Prostate gland (tissue), 2 donors: ENCODE results near the gene NISCH. TPM values are rescaled to one million over a fixed set of nuclear protein-coding genes. Genes with fewer than 3 reads are reported as not detected.

ENCODE experiments used
- DNase-seq: peaks from one replicate; pipeline ENCODE4 v3.0.0-alpha.2; 2019; ENCODE audit warnings: low spot score
- H3K27ac ChIP-seq, 2 donors: fragments of 200-600 bp; sonication (generic); 2 replicates each; pipeline ENCODE4 v1.5.1; 2017 to 2019
- H3K27me3 ChIP-seq: fragments of 200-600 bp; sonication (generic); replicated peaks from 2 replicates; pipeline ENCODE4 v1.5.1; 2019; ENCODE audit not compliant: insufficient read depth
- H3K36me3 ChIP-seq, 2 donors: fragments of 200-600 bp; sonication (generic); 1 replicate in 1 of 2; 2 replicates in 1 of 2; pipeline versions ENCODE4 v1.5.1 to v1.8.1; 2017 to 2019
- H3K4me1 ChIP-seq: fragments of 200-600 bp; sonication (generic); replicated peaks from 2 replicates; pipeline ENCODE4 v1.5.1; 2019
- H3K4me3 ChIP-seq, 2 donors: fragments of 200-600 bp; sonication (generic); 2 replicates each; pipeline ENCODE4 v1.5.1; 2017 to 2019
- H3K9me3 ChIP-seq: fragments of 200-600 bp; sonication (generic); 2 replicates; pipeline ENCODE4 v1.5.1; 2017
- CTCF ChIP-seq, 4 experiments: fragments of 200-600 bp in 2 of 4; fragments of 450-650 bp in 2 of 4; sonication (generic) in 2 of 4; IDR thresholded peaks; 1 replicate in 3 of 4; 2 replicates in 1 of 4; pipeline ENCODE4 v1.5.1; 2016 to 2019; ENCODE audit warnings: antibody characterized with exemption in 4 of 4, mild to moderate bottlenecking in 2 of 4, moderate library complexity in 2 of 4
- POLR2A ChIP-seq: fragments of 450-650 bp; IDR thresholded peaks from one replicate; pipeline ENCODE4 v1.6.1; 2016; ENCODE audit warnings: antibody characterized with exemption, mild to moderate bottlenecking
- POLR2AphosphoS5 ChIP-seq: sonication (generic); formaldehyde crosslinking; IDR thresholded peaks from one replicate; pipeline ENCODE4 v1.6.1; 2017; ENCODE audit warnings: antibody characterized with exemption
- WGBS: methylation state at CpG from one replicate; pipeline ENCODE4 v1.1.5; 2018; 5-methylcytosine and 5-hydroxymethylcytosine counted together
- intact Hi-C: fragments of 100-400 bp; cut with DNase I; formaldehyde crosslinking; loops from one replicate; pipeline ENCODE4 v1.14.2; 2022
- total RNA-seq, 2 donors: library from RNA; depleted of rRNA; stranded (reverse); fragments of >200 nt; gene quantifications; one replicate each; pipeline ENCODE4 v1.1.0, GENCODE V29; 2016

NISCH gene
- total RNA-seq, 2 donors from 2014 or later = 107 to 277 TPM

- Histone ChIP-seq H3K9me3 (no peaks in the 10 kb centered on the region), H3K4me3 (peak within 1 kb of the TSS; percentile 54 to 56), H3K36me3 (no peaks in the 10 kb centered on the region), H3K27ac (peak within 1 kb of the TSS; percentile 80 to 84), H3K4me1 (peaks cover 16% of the 10 kb centered on the region), H3K27me3 (no peaks in the 10 kb centered on the region)
- DNase-seq = peak; percentile 62
- intact Hi-C loops = loop anchor here (2.0 to 10.0 kb wide), 3 partner anchors 51 to 151 kb away; partner anchors contain the start of genes GNL3 and PBRM1
- WGBS = 0% methylated on average over 24 of the region's 91 CpGs
- TF ChIP-seq POLR2A (peak; percentile 20), POLR2AphosphoS5 (no peak), CTCF (IDR thresholded peaks at IDR 0.05) (no peak)
Measured at GRCh38 chr3:52533623-52534280, 78.3 kb downstream of the NISCH start, which contains the start of gene NT5DC2. Gene NT5DC2 (minus strand): TSS chr3:52533857. CDS start chr3:52533737, 120 bp downstream.

- Histone ChIP-seq H3K4me3 (peak overlapping the region; percentile 46 to 51), H3K27ac (peak overlapping the region; percentile 80 to 84), H3K9me3 (no peaks in the 10 kb centered on the region), H3K36me3 (no peaks in the 10 kb centered on the region), H3K4me1 (peaks cover 20% of the 10 kb centered on the region), H3K27me3 (no peaks in the 10 kb centered on the region)
- 23% methylated on average over 40 of the region's 57 CpGs for WGBS
- TF ChIP-seq CTCF (IDR thresholded peaks at IDR 0.05) = no peak
- TF ChIP-seq POLR2AphosphoS5 = no peak
- no peak for TF ChIP-seq POLR2A
- intact Hi-C loops = loop anchor here (2.0 to 10.0 kb wide), 3 partner anchors 52 to 150 kb away; partner anchors contain the start of genes GNL3 and PBRM1
- no peak for DNase-seq
Measured at GRCh38 chr3:52534281-52535183, 79.1 kb downstream of the NISCH start.

- no peak for DNase-seq
- peak overlapping the region in 1 of 2 donors; percentile 80 for H3K27ac ChIP-seq
- TF ChIP-seq POLR2AphosphoS5 (no peak), POLR2A (no peak), CTCF (IDR thresholded peaks at IDR 0.05) (no peak)
- WGBS = 84% methylated on average over 19 of the region's 19 CpGs
- no peak overlapping the region for H3K4me3 ChIP-seq
- H3K36me3 ChIP-seq = no peaks in the 10 kb centered on the region
- peaks cover 23% of the 10 kb centered on the region for H3K4me1 ChIP-seq
- H3K9me3 ChIP-seq = no peaks in the 10 kb centered on the region
- H3K27me3 ChIP-seq = no peaks in the 10 kb centered on the region
- intact Hi-C loops = loop anchor here (2.0 to 10.0 kb wide), 2 partner anchors 67 to 149 kb away; partner anchors contain the start of genes GNL3 and PBRM1
Measured at GRCh38 chr3:52535411-52536111, 80.2 kb downstream of the NISCH start.

GRCh38 chr3:52536112-52536368, 80.6 kb downstream of the NISCH start:
- TF ChIP-seq CTCF (IDR thresholded peaks at IDR 0.05) = no peak
- TF ChIP-seq POLR2A = no peak
- TF ChIP-seq POLR2AphosphoS5 = no peak
- Histone ChIP-seq H3K4me3 (no peak overlapping the region), H3K27ac (peak overlapping the region in 1 of 2 donors; percentile 80), H3K4me1 (peaks cover 23% of the 10 kb centered on the region), H3K36me3 (no peaks in the 10 kb centered on the region), H3K9me3 (no peaks in the 10 kb centered on the region), H3K27me3 (no peaks in the 10 kb centered on the region)
- DNase-seq = no peak
- intact Hi-C loops = loop anchor here (10.0 kb wide), 1 partner anchor 149 kb away; the partner anchor contains the start of genes GNL3 and PBRM1
- 13% methylated on average over 9 of the region's 9 CpGs for WGBS
